GM10266 (cell line): ENCODE data around the gene MYLK.

Experiments
- DNase-seq: peaks from one replicate; pipeline ENCODE4 v3.0.0; 2012; ENCODE audit errors: extremely low spot score
- TF ChIP-seq, protein P1 (sequence below): IDR thresholded peaks from 2 replicates; pipeline ENCODE4 v1.5.1; 2012; ENCODE audit warnings: mild to moderate bottlenecking, low read depth; ENCODE audit not compliant: control insufficient read depth, insufficient read depth; ENCODE audit errors: missing control alignments

Gene MYLK

DNA sequence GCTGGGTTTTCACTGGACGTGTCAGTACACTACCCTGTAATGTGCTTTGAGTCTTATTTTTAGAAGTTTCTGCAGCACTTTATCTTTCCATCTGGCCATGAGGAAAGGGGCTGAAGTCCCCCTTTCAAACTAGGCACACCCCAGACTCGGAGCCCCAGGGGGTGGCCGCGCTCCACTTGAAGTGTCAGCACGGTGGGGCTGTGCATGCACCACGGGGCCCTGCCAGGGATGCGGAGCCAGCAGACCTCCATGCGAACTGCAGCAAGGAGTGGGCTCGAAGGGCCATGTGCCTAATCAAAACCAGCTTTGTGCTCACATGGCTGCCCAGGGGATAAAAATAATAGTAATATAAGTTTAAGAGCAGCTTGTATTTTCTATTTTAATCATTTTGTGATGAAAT is 198.4 kb downstream of the MYLK start:
- TF ChIP-seq, protein P1, sequence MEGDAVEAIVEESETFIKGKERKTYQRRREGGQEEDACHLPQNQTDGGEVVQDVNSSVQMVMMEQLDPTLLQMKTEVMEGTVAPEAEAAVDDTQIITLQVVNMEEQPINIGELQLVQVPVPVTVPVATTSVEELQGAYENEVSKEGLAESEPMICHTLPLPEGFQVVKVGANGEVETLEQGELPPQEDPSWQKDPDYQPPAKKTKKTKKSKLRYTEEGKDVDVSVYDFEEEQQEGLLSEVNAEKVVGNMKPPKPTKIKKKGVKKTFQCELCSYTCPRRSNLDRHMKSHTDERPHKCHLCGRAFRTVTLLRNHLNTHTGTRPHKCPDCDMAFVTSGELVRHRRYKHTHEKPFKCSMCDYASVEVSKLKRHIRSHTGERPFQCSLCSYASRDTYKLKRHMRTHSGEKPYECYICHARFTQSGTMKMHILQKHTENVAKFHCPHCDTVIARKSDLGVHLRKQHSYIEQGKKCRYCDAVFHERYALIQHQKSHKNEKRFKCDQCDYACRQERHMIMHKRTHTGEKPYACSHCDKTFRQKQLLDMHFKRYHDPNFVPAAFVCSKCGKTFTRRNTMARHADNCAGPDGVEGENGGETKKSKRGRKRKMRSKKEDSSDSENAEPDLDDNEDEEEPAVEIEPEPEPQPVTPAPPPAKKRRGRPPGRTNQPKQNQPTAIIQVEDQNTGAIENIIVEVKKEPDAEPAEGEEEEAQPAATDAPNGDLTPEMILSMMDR, result no peak
- no peak for DNase-seq

DNA sequence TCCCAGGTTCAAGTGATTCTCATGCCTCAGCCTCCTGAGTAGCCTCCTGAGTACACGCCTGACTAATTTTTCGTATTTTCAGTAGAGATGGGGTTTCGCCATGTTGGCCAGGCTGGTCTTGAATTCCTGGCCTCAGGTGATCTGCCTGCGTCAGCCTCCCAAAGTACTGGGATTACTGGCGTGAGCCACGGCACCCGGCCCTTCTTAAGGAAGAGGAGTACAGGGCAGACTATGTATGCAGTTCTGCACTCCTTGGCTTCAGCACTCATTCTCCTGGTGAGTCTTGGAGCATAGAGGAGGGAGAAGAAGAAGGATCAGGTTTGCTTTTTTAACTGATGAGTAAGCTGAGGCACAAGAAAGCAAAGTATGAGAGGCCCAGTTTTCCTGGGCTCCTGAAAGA is 199.5 kb downstream of the MYLK start:
- TF ChIP-seq, protein P1, result no peak
- no peak for DNase-seq

GRCh38 chr3:123684209-123684608 is 199.9 kb downstream of the MYLK start:
- TF ChIP-seq, protein P1, result no peak
- no peak for DNase-seq

- TF ChIP-seq, protein P1, result no peak
- DNase-seq, result no peak
Observed at GRCh38 chr3:123683505-123684154, 200.5 kb downstream of the MYLK start.

DNA sequence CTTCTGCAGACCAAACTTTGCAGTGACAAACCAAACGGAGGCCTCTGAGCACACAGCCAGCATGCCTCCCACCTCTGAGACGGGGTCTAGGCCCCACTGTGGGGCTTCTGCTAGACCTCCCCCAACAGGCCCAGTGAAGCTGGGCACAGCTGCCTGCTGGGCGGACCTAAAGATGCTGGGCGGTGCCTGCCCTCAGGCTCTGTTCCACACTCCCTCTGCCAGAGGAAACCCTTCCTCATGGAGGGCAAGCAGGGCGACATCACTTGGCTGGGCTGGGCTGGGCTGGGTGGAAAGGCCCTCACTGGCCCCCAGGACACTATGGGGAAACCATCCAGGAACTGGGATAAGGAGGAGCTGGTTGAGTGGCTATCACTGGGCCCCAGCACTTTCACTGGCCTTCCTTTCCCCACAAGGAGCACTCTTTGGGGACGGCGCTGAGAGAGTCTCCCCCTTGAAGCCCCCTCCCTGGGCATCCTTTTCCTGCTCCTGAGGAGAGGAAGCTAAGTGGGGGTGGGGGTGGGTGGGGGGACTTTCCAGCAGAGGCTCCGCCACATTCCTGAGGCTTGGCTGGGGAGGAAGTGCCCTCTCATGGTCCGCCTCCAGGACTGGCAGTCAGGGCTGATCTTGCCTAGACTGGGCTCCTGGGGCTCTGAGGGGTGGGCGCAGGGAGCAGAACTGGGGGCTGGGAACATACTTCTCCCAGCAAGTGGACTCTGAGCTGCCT is 201.2 kb downstream of the MYLK start:
- no peak for DNase-seq
- TF ChIP-seq, protein P1, result no peak

- no peak for DNase-seq
- TF ChIP-seq, protein P1, result no peak
Observed at GRCh38 chr3:123682302-123682701, 201.8 kb downstream of the MYLK start.

DNA sequence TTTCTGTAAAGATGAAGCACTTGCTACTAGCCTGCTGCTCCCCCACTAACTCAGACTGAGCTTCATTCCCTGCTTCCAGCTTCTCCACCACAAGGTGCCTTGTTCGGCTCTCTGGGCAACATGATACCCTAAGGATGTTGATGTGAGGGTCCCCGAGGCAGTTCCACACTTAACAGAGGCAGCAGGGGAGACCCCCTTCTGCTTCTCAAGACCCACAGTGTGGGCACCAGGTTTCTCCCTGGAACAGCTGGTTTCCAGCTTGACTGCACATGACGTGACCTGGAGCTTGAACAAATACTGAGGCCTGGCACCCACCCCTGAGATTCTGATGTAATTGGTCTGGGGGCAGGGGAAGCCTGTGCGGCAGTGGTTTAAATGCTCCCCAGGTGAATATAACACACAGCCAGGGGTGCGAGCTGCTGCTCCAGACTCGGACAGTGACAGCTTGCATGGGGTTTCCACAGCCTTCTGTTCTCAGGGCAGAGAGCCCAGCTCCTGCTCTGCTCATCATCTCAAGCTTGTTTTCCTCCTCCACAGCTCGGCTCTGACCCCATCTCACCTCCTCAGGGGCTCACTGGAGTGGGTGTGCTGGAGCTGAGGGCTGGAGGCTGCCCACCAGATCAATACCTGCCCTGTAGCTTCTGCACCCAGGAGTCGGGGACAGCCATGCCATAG is 204.3 kb downstream of the MYLK start:
- no peak for DNase-seq
- TF ChIP-seq, protein P1, result no peak
